OCI-LY1 (cell line): ENCODE data around the gene PDPN.

Experiments used
- EZH2 ChIP-seq: fragments of 200-600 bp; sonication (generic), shearing (Covaris generic); IDR thresholded peaks from 2 replicates; pipeline ENCODE4 v1.8.0; 2017; ENCODE audit warnings: borderline replicate concordance, mixed run types, mild to moderate bottlenecking, antibody characterized with exemption, low read length, moderate library complexity, mixed read lengths
- TF ChIP-seq, protein P1 (sequence below): fragments of 200-600 bp; sonication (generic), shearing (Covaris generic); IDR thresholded peaks from 2 replicates; pipeline ENCODE4 v1.5.1; 2017; ENCODE audit warnings: mild to moderate bottlenecking, antibody characterized with exemption, low read length, moderate library complexity, mixed read lengths

DNA sequence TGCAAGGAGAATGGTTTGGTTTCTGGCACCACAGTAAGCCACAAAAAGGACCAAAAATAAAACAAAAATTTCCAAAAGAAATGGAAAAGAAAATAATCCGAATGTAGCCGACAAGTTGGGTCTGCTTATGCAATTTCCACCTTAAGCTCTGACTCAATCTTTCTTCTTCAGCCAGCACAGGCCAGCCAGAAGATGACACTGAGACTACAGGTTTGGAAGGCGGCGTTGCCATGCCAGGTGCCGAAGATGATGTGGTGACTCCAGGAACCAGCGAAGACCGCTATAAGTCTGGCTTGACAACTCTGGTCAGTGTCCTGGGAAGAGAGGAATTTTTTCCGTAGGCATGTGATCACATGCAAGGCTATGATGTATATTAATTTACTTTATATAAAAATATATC is 23.4 kb downstream of the PDPN start:
- TF ChIP-seq, protein P1, sequence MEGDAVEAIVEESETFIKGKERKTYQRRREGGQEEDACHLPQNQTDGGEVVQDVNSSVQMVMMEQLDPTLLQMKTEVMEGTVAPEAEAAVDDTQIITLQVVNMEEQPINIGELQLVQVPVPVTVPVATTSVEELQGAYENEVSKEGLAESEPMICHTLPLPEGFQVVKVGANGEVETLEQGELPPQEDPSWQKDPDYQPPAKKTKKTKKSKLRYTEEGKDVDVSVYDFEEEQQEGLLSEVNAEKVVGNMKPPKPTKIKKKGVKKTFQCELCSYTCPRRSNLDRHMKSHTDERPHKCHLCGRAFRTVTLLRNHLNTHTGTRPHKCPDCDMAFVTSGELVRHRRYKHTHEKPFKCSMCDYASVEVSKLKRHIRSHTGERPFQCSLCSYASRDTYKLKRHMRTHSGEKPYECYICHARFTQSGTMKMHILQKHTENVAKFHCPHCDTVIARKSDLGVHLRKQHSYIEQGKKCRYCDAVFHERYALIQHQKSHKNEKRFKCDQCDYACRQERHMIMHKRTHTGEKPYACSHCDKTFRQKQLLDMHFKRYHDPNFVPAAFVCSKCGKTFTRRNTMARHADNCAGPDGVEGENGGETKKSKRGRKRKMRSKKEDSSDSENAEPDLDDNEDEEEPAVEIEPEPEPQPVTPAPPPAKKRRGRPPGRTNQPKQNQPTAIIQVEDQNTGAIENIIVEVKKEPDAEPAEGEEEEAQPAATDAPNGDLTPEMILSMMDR: no peak
- no peak for TF ChIP-seq EZH2
